H1 (cell line): ENCODE data around the gene VPS52. TPM values are rescaled to one million over a fixed set of nuclear protein-coding genes. Genes with fewer than 3 reads are reported as not detected.

Experiments
- CTCF ChIA-PET: fragments of 300-600 bp; sonication (Branson Sonifier 250); formaldehyde crosslinking; loops from one replicate; lab custom pipeline; 2021; ENCODE audit not compliant: partially characterized antibody; lab: Charles Lee
- POLR2A ChIA-PET: fragments of 300-600 bp; sonication (Branson Sonifier 250); formaldehyde crosslinking; loops from one replicate; lab custom pipeline; 2021; ENCODE audit warnings: inconsistent platforms; ENCODE audit not compliant: partially characterized antibody; lab: Charles Lee
- DNase-seq, 2 experiments: peaks; one replicate each; pipeline versions ENCODE4 v3.0.0 to v3.0.0-alpha.2; 2010 to 2022; ENCODE audit warnings: low spot score in 2 of 2, low read depth in 1 of 2, mixed read lengths in 1 of 2
- FAIRE-seq: peaks from 2 replicates; lab custom pipeline; 2011; peaks lifted over from hg19 to GRCh38; lab: Jason Lieb, UNC
- H2AFZ ChIP-seq: 2 replicates; pipeline ENCODE4 v1.8.1; 2012; ENCODE audit warnings: low read length, inconsistent platforms
- H2AK5ac ChIP-seq: 2 replicates; pipeline ENCODE4 v1.6.1; 2013; ENCODE audit warnings: low read depth, low read length
- H2BK120ac ChIP-seq: replicated peaks from 2 replicates; pipeline ENCODE3; 2013; ENCODE audit warnings: low read depth, low read length, inconsistent platforms
- H2BK12ac ChIP-seq: 2 replicates; pipeline ENCODE4 v1.6.1; 2013; ENCODE audit warnings: low read depth, low read length
- H2BK15ac ChIP-seq: 2 replicates; pipeline ENCODE4 v1.6.1; 2013; ENCODE audit warnings: low read length
- H2BK20ac ChIP-seq: 2 replicates; pipeline ENCODE4 v1.6.1; 2013; ENCODE audit warnings: low read length
- H2BK5ac ChIP-seq: 2 replicates; pipeline ENCODE4 v1.6.1; 2013; ENCODE audit warnings: low read depth, low read length
- H3K14ac ChIP-seq: 2 replicates; pipeline ENCODE4 v1.6.1; 2013; ENCODE audit warnings: inconsistent platforms; ENCODE audit not compliant: insufficient read length
- H3K18ac ChIP-seq: 2 replicates; pipeline ENCODE4 v1.6.1; 2013; ENCODE audit warnings: low read length; ENCODE audit errors: extremely low read depth
- H3K23ac ChIP-seq: 2 replicates; pipeline ENCODE4 v1.6.1; 2013; ENCODE audit warnings: inconsistent platforms; ENCODE audit not compliant: insufficient read length
- H3K23me2 ChIP-seq: 2 replicates; pipeline ENCODE4 v1.6.1; 2013; ENCODE audit warnings: low read depth, low read length
- H3K27ac ChIP-seq: 2 replicates; pipeline ENCODE4 v1.6.1; 2011; ENCODE audit warnings: low read depth, low read length, inconsistent platforms
- H3K27me3 ChIP-seq, 4 experiments: replicated peaks in 1 of 4; 1 replicate in 1 of 4; 2 replicates in 3 of 4; pipeline versions ENCODE4 v1.6.1 to v1.8.1; 2011 to 2013; ENCODE audit warnings: low read length in 3 of 4, mild to moderate bottlenecking in 3 of 4, inconsistent platforms in 2 of 4, mixed read lengths in 2 of 4, moderate library complexity in 1 of 4; ENCODE audit not compliant: control insufficient read depth in 3 of 4, insufficient read depth in 3 of 4; ENCODE audit errors: extremely low read depth in 1 of 4
- H3K36me3 ChIP-seq, 4 experiments: 2 replicates each; pipeline versions ENCODE4 v1.6.1 to v1.8.1; 2011 to 2013; ENCODE audit warnings: mild to moderate bottlenecking in 4 of 4, low read length in 3 of 4, moderate library complexity in 2 of 4, control low read depth in 1 of 4, inconsistent platforms in 1 of 4; ENCODE audit not compliant: insufficient read depth in 4 of 4, control insufficient read depth in 2 of 4
- H3K4ac ChIP-seq: replicated peaks from 2 replicates; pipeline ENCODE3; 2013; ENCODE audit warnings: low read length, low read depth, mixed read lengths, inconsistent platforms; ENCODE audit not compliant: insufficient read length
- H3K4me1 ChIP-seq, 4 experiments: replicated peaks in 1 of 4; 1 replicate in 1 of 4; 2 replicates in 3 of 4; pipeline versions ENCODE4 v1.6.1 to v1.8.1; 2011 to 2013; ENCODE audit warnings: low read length in 3 of 4, inconsistent platforms in 2 of 4, mixed read lengths in 1 of 4; ENCODE audit not compliant: insufficient read depth in 4 of 4, control insufficient read depth in 3 of 4
- H3K4me2 ChIP-seq, 2 experiments: 2 replicates each; pipeline versions ENCODE4 v1.6.1 to v1.8.1; 2011 to 2013; ENCODE audit warnings: low read depth in 2 of 2, low read length in 2 of 2, control low read depth in 1 of 2, inconsistent platforms in 1 of 2, mild to moderate bottlenecking in 1 of 2; ENCODE audit not compliant: insufficient read depth in 1 of 2
- H3K4me3 ChIP-seq, 4 experiments: fragments of 200-600, 300-600 bp in 1 of 4; sonication (generic), shearing (Covaris generic), sonication (Bioruptor Twin) in 1 of 4; 2 replicates each; pipeline versions ENCODE4 v1.5.1 to v1.8.1; 2011 to 2016; ENCODE audit warnings: low read length in 4 of 4, low read depth in 3 of 4, control low read depth in 2 of 4, inconsistent platforms in 2 of 4, mild to moderate bottlenecking in 2 of 4, mixed read lengths in 1 of 4, moderate library complexity in 1 of 4; ENCODE audit not compliant: insufficient read depth in 2 of 4; ENCODE audit errors: extremely low read depth in 1 of 4
- H3K56ac ChIP-seq: replicated peaks from 2 replicates; pipeline ENCODE3; 2013; ENCODE audit warnings: low read depth, mild to moderate bottlenecking, mixed read lengths, low read length, inconsistent platforms; ENCODE audit not compliant: insufficient read length
- H3K79me1 ChIP-seq: 2 replicates; pipeline ENCODE4 v1.6.1; 2013; ENCODE audit warnings: low read depth, low read length, control low read depth
- H3K79me2 ChIP-seq, 2 experiments: 2 replicates each; pipeline versions ENCODE4 v1.6.1 to v1.8.1; 2012 to 2013; ENCODE audit warnings: low read length in 2 of 2, mild to moderate bottlenecking in 2 of 2, inconsistent platforms in 1 of 2; ENCODE audit not compliant: insufficient read depth in 2 of 2, control insufficient read depth in 1 of 2
- H3K9ac ChIP-seq, 4 experiments: replicated peaks in 1 of 4; 1 replicate in 1 of 4; 2 replicates in 3 of 4; pipeline versions ENCODE4 v1.6.1 to v1.8.1; 2011 to 2013; ENCODE audit warnings: low read depth in 3 of 4, low read length in 3 of 4, control low read depth in 2 of 4, mild to moderate bottlenecking in 2 of 4, moderate library complexity in 2 of 4, inconsistent platforms in 1 of 4; ENCODE audit errors: extremely low read depth in 1 of 4
- H3K9me3 ChIP-seq, 2 experiments: 2 replicates each; pipeline versions ENCODE4 v1.6.1 to v1.8.1; 2012 to 2013; ENCODE audit warnings: mild to moderate bottlenecking in 2 of 2, moderate library complexity in 2 of 2, control low read depth in 1 of 2, inconsistent platforms in 1 of 2, low read depth in 1 of 2, low read length in 1 of 2, mixed read lengths in 1 of 2; ENCODE audit not compliant: insufficient read depth in 2 of 2
- H4K20me1 ChIP-seq, 2 experiments: replicated peaks in 1 of 2; 2 replicates each; pipeline versions ENCODE3 to v1.8.1; 2011 to 2013; ENCODE audit warnings: inconsistent platforms in 2 of 2, low read length in 2 of 2, mild to moderate bottlenecking in 1 of 2; ENCODE audit not compliant: insufficient read depth in 2 of 2, control insufficient read depth in 1 of 2
- H4K5ac ChIP-seq: 2 replicates; pipeline ENCODE4 v1.6.1; 2013; ENCODE audit warnings: low read length, low read depth, mixed read lengths, inconsistent platforms; ENCODE audit not compliant: insufficient read length
- H4K8ac ChIP-seq: 2 replicates; pipeline ENCODE4 v1.8.0; 2013; ENCODE audit warnings: mild to moderate bottlenecking, moderate library complexity, low read length, inconsistent platforms; ENCODE audit not compliant: insufficient read depth; ENCODE audit errors: extremely low read depth
- H4K91ac ChIP-seq: replicated peaks from 2 replicates; pipeline ENCODE3; 2013; ENCODE audit warnings: low read length, mixed read lengths, inconsistent platforms; ENCODE audit not compliant: insufficient read length
- BACH1 ChIP-seq: IDR thresholded peaks from 2 replicates; pipeline ENCODE4 v1.6.1; 2012; ENCODE audit warnings: low read length, improper control_type of control experiment
- CBX5 ChIP-seq: fragments of 300-800, 300-1000 bp; sonication (generic); IDR thresholded peaks from 2 replicates; pipeline ENCODE4 v1.7.1; 2016; ENCODE audit warnings: antibody characterized with exemption, low read length, low read depth
- CHD1 ChIP-seq: IDR thresholded peaks from 2 replicates; pipeline ENCODE4 v1.6.1; 2012; ENCODE audit warnings: low read depth, low read length, improper control_type of control experiment
- CHD2 ChIP-seq: IDR thresholded peaks from 2 replicates; pipeline ENCODE4 v1.6.1; 2012; ENCODE audit warnings: low read length, improper control_type of control experiment
- KDM4A ChIP-seq: IDR thresholded peaks from one replicate; pipeline ENCODE4 v1.7.1; 2012; ENCODE audit warnings: low read depth, mild to moderate bottlenecking, moderate library complexity, low read length, inconsistent platforms; ENCODE audit not compliant: severe bottlenecking
- NRF1 ChIP-seq: IDR thresholded peaks from 2 replicates; pipeline ENCODE4 v1.6.1; 2011; ENCODE audit warnings: mild to moderate bottlenecking, low read depth, low read length, improper control_type of control experiment
- PHF8 ChIP-seq: fragments of 200-600 bp; sonication (generic); conservative IDR thresholded peaks from 2 replicates; pipeline ENCODE4 v1.7.1; 2012; ENCODE audit warnings: low read depth, mild to moderate bottlenecking, inconsistent platforms, low read length, moderate library complexity
- RBBP5 ChIP-seq: IDR thresholded peaks from 2 replicates; pipeline ENCODE4 v1.7.1; 2012; ENCODE audit warnings: low read depth, mild to moderate bottlenecking, inconsistent platforms, low read length, moderate library complexity, borderline replicate concordance
- RXRA ChIP-seq: IDR thresholded peaks from 2 replicates; pipeline ENCODE4 v1.6.1; 2011; ENCODE audit warnings: low read depth, mild to moderate bottlenecking, low read length, moderate library complexity; ENCODE audit not compliant: insufficient read depth
- SP1 ChIP-seq: IDR thresholded peaks from 2 replicates; pipeline ENCODE4 v1.6.1; 2011; ENCODE audit warnings: low read depth, low read length
- SP4 ChIP-seq: IDR thresholded peaks from 2 replicates; pipeline ENCODE4 v1.6.1; 2012; ENCODE audit warnings: low read length, inconsistent platforms
- TAF7 ChIP-seq: optimal IDR thresholded peaks from 2 replicates; pipeline ENCODE3; 2011; ENCODE audit warnings: low read depth, mild to moderate bottlenecking, inconsistent platforms, low read length, moderate library complexity, borderline replicate concordance
- WGBS, 2 experiments: shearing (Covaris generic) in 1 of 2; methylation state at CpG; one replicate each; pipeline versions ENCODE4 v1.1.6 to v1.1.7; 2013 to 2015; ENCODE audit warnings: low lambda C conversion rate in 2 of 2, mixed read lengths in 2 of 2, inconsistent platforms in 1 of 2, low coverage in 1 of 2, missing lambda C conversion rate in 1 of 2; ENCODE audit not compliant: insufficient replicate concordance in 2 of 2, insufficient coverage in 1 of 2, insufficient read length in 1 of 2; ENCODE audit errors: extremely low coverage in 1 of 2, missing lambda C conversion rate in 1 of 2; 5-methylcytosine and 5-hydroxymethylcytosine counted together
- polyA plus RNA-seq, 7 experiments: library from polyadenylated mRNA; depleted of rRNA in 3 of 7; stranded (reverse) in 5 of 7; unstranded in 2 of 7; fragments of >200 nt in 5 of 7; fragments of 200-250 nt in 2 of 7; gene quantifications; 1 replicate in 5 of 7; 2 replicates in 1 of 7; 4 replicates in 1 of 7; pipeline versions ENCODE4 v1.2.1 to v1.2.3, GENCODE V29; 2011 to 2013; ENCODE audit warnings: missing spikeins in 2 of 7, mixed read lengths in 2 of 7
- total RNA-seq: library from RNA; stranded (reverse); fragmentation: NEBNext Ultra II Directional; extraction: Animal tissue kit (Norgen Biotek cat#: 25700); gene quantifications from 2 replicates; pipeline ENCODE4 v1.2.1, GENCODE V29; 2021
- TF ChIP-seq, protein P1 (sequence below): IDR thresholded peaks from 2 replicates; pipeline ENCODE4 v1.6.1; 2012; ENCODE audit warnings: low read length, inconsistent platforms

The VPS52 gene
- total and polyA plus RNA-seq, 2 of the 8 experiments (the other 6 are each of a cell fraction or from before 2014, with no cell fraction given) = 36.5 to 86.3 TPM

DNA sequence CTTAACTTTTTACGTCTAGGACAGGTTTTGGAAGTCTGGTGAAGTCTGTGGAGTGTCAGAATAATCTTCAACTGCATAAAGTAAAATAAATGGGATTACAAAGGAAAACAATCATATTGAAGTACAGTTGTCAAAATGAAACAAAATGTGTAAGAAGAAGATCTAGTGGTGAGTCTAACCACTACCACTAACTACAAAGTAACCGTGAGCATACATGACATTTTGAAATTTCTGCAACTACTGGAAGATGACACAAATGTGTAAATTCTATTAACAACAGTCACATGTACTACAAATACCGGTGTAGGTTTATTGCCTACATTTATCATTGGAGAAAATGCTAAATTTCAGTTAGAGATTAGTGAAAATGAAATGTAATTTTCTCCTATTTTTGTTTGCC, 29.7 kb downstream of the VPS52 start:
- Histone ChIP-seq H2BK15ac (no peak overlapping the region), H2AFZ (no peak overlapping the region), H3K79me1 (no peaks in the 10 kb centered on the region), H3K23me2 (no peaks in the 10 kb centered on the region; the same call in 1 of the 2 replicates), H3K36me3 (no peaks in the 10 kb centered on the region), H3K9ac (no peak overlapping the region), H3K23ac (no peak overlapping the region), H3K27ac (no peak overlapping the region), H3K79me2 (no peaks in the 10 kb centered on the region), H3K56ac (no peak overlapping the region), H2BK120ac (no peak overlapping the region), H4K5ac (no peak overlapping the region), H4K8ac (no peak overlapping the region), H3K4ac (no peak overlapping the region), H4K91ac (no peak overlapping the region), H3K4me1 (no peaks in the 10 kb centered on the region), H3K14ac (no peak overlapping the region), H2AK5ac (no peak overlapping the region), H4K20me1 (no peaks in the 10 kb centered on the region), H3K18ac (no peak overlapping the region), H3K9me3 (no peaks in the 10 kb centered on the region), H2BK5ac (no peak overlapping the region), H3K4me2 (no peak overlapping the region), H2BK20ac (no peak overlapping the region), H2BK12ac (no peak overlapping the region), H3K27me3 (peaks cover 0 to 12% (median 2%) of the 10 kb centered on the region in 4 experiments; a peak in 4 of 7 replicates), H3K4me3 (no peak overlapping the region)
- 81% methylated on average over 3 of the region's 3 CpGs; no CpG with 5 or more reads in 1 of the 2 experiments for WGBS, 2 experiments
- CTCF ChIA-PET = no interaction called here
- no peak for DNase-seq
- POLR2A ChIA-PET = no interaction called here
- no peak for FAIRE-seq
- TF ChIP-seq BACH1 (no peak), RBBP5 (no peak), RXRA (no peak), CBX5 (no peak), TAF7 (no peak), NRF1 (no peak), SP4 (no peak), KDM4A (no peak), CHD1 (no peak), SP1 (no peak), CHD2 (no peak), PHF8 (no peak)
- TF ChIP-seq, protein P1, sequence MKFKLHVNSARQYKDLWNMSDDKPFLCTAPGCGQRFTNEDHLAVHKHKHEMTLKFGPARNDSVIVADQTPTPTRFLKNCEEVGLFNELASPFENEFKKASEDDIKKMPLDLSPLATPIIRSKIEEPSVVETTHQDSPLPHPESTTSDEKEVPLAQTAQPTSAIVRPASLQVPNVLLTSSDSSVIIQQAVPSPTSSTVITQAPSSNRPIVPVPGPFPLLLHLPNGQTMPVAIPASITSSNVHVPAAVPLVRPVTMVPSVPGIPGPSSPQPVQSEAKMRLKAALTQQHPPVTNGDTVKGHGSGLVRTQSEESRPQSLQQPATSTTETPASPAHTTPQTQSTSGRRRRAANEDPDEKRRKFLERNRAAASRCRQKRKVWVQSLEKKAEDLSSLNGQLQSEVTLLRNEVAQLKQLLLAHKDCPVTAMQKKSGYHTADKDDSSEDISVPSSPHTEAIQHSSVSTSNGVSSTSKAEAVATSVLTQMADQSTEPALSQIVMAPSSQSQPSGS = no peak
